WTC11 (cell line): Measurements from ENCODE around the gene CCDC127. TPM values are rescaled to one million over a fixed set of nuclear protein-coding genes. Genes with fewer than 3 reads are reported as not detected.

Source experiments
- ATAC-seq: fragments of 200-7000 bp; cut with Tn5 transposase; 2 replicates; pipeline ENCODE4 v1.10.0; 2021; ENCODE audit warnings: mild to moderate bottlenecking, moderate library complexity
- CTCF ChIA-PET: fragments of 300-600 bp; sonication (Branson Sonifier 250); formaldehyde crosslinking; loops from one replicate; lab custom pipeline; 2021; ENCODE audit warnings: antibody characterized with exemption; lab: Charles Lee
- POLR2A ChIA-PET: fragments of 350-600 bp; sonication (Branson Sonifier 250); formaldehyde crosslinking; loops from one replicate; lab custom pipeline; 2021; ENCODE audit warnings: antibody characterized with exemption; lab: Charles Lee
- DNase-seq: peaks from one replicate; pipeline ENCODE4 v3.0.0; 2021; ENCODE audit warnings: low spot score
- H3K27ac Mint-ChIP-seq: 2 replicates; pipeline ENCODE4 v1.8.0; 2021; ENCODE audit warnings: mixed read lengths
- H3K27me3 Mint-ChIP-seq: 2 replicates; pipeline ENCODE4 v1.8.0; 2021; ENCODE audit warnings: low read depth, mild to moderate bottlenecking, moderate library complexity, mixed read lengths
- H3K36me3 Mint-ChIP-seq: 2 replicates; pipeline ENCODE4 v1.8.0; 2021; ENCODE audit warnings: mixed read lengths
- H3K4me1 Mint-ChIP-seq: 2 replicates; pipeline ENCODE4 v1.8.0; 2022; ENCODE audit warnings: mixed read lengths
- H3K4me3 Mint-ChIP-seq: 2 replicates; pipeline ENCODE4 v1.8.0; 2021; ENCODE audit warnings: mild to moderate bottlenecking, moderate library complexity, mixed read lengths
- H3K9me3 Mint-ChIP-seq: 2 replicates; pipeline ENCODE4 v1.8.0; 2021; ENCODE audit warnings: mixed read lengths
- CBFB ChIP-seq: sonication (generic); formaldehyde crosslinking; IDR thresholded peaks from 2 replicates; pipeline ENCODE4 v1.8.1; 2022; ENCODE audit warnings: mild to moderate bottlenecking, low read depth, missing genetic modification reagents
- ELF4 ChIP-seq: sonication (generic); formaldehyde crosslinking; IDR thresholded peaks from 2 replicates; pipeline ENCODE4 v1.8.1; 2022; ENCODE audit warnings: low read depth, mild to moderate bottlenecking, moderate library complexity, missing genetic modification reagents
- ETV6 ChIP-seq: sonication (generic); formaldehyde crosslinking; IDR thresholded peaks from 2 replicates; pipeline ENCODE4 v1.8.1; 2022; ENCODE audit warnings: mild to moderate bottlenecking, missing genetic modification reagents
- FOXK1 ChIP-seq: sonication (generic); formaldehyde crosslinking; IDR thresholded peaks from 2 replicates; pipeline ENCODE4 v1.8.0; 2022; ENCODE audit warnings: mild to moderate bottlenecking, moderate library complexity, missing genetic modification reagents
- GRHL2 ChIP-seq: fragments of 250-450 bp; sonication (Bioruptor Pico); IDR thresholded peaks from 2 replicates; pipeline ENCODE4 v1.8.0; 2022; ENCODE audit warnings: mild to moderate bottlenecking, moderate library complexity; ENCODE audit not compliant: insufficient replicate concordance, severe bottlenecking
- HMGA2 ChIP-seq: fragments of 250-450 bp; sonication (Bioruptor Pico); IDR thresholded peaks from 2 replicates; pipeline ENCODE4 v1.4.0; 2021; ENCODE audit warnings: mild to moderate bottlenecking, moderate library complexity
- NFYB ChIP-seq: sonication (generic); formaldehyde crosslinking; conservative IDR thresholded peaks from 2 replicates; pipeline ENCODE4 v1.8.0; 2022; ENCODE audit warnings: low read depth, missing genetic modification reagents
- NR1H2 ChIP-seq: sonication (generic); formaldehyde crosslinking; IDR thresholded peaks from 2 replicates; pipeline ENCODE4 v1.9.0; 2021; ENCODE audit warnings: mild to moderate bottlenecking, moderate library complexity, missing genetic modification reagents
- RORB ChIP-seq: fragments of 250-450 bp; sonication (Bioruptor Pico); IDR thresholded peaks from 2 replicates; pipeline ENCODE4 v1.9.0; 2021; ENCODE audit warnings: mild to moderate bottlenecking
- SMAD3 ChIP-seq: sonication (generic); formaldehyde crosslinking; IDR thresholded peaks from 2 replicates; pipeline ENCODE4 v1.8.0; 2022; ENCODE audit warnings: missing genetic modification reagents, mild to moderate bottlenecking, borderline replicate concordance
- SP1 ChIP-seq: sonication (generic); formaldehyde crosslinking; conservative IDR thresholded peaks from 2 replicates; pipeline ENCODE4 v1.8.1; 2022; ENCODE audit warnings: missing genetic modification reagents
- TP53 ChIP-seq: sonication (generic); formaldehyde crosslinking; IDR thresholded peaks from 2 replicates; pipeline ENCODE4 v1.8.1; 2023; ENCODE audit warnings: mild to moderate bottlenecking, missing genetic modification reagents
- ZNF232 ChIP-seq: sonication (generic); formaldehyde crosslinking; IDR thresholded peaks from 2 replicates; pipeline ENCODE4 v1.8.0; 2022; ENCODE audit warnings: mild to moderate bottlenecking, missing genetic modification reagents
- ZNF263 ChIP-seq: sonication (generic); formaldehyde crosslinking; IDR thresholded peaks from 2 replicates; pipeline ENCODE4 v1.8.1; 2022; ENCODE audit warnings: low read depth, mild to moderate bottlenecking, moderate library complexity, missing genetic modification reagents
- total RNA-seq: library from RNA; stranded (reverse); gene quantifications from 3 replicates; pipeline ENCODE4 v1.2.3, GENCODE V29; 2021
- TF ChIP-seq, protein P1 (sequence below): fragments of 250-450 bp; sonication (Bioruptor Pico); IDR thresholded peaks from 2 replicates; pipeline ENCODE4 v1.9.0; 2021; ENCODE audit warnings: mild to moderate bottlenecking, borderline replicate concordance
- TF ChIP-seq, protein P2 (sequence below): sonication (generic); formaldehyde crosslinking; conservative IDR thresholded peaks from 2 replicates; pipeline ENCODE4 v1.8.1; 2022; ENCODE audit warnings: mild to moderate bottlenecking, missing genetic modification reagents
- TF ChIP-seq, protein P3 (sequence below): sonication (generic); formaldehyde crosslinking; IDR thresholded peaks from 2 replicates; pipeline ENCODE4 v1.8.1; 2023; ENCODE audit warnings: mild to moderate bottlenecking, missing genetic modification reagents
- TF ChIP-seq, protein P4 (sequence below): sonication (generic); formaldehyde crosslinking; IDR thresholded peaks from 2 replicates; pipeline ENCODE4 v1.8.1; 2022; ENCODE audit warnings: low read depth, missing genetic modification reagents, borderline replicate concordance
- TF ChIP-seq, protein P5 (sequence below): sonication (generic); formaldehyde crosslinking; IDR thresholded peaks from 2 replicates; pipeline ENCODE4 v1.8.0; 2022; ENCODE audit warnings: mild to moderate bottlenecking, missing genetic modification reagents
- TF ChIP-seq, protein P6 (sequence below): fragments of 200-600 bp; IDR thresholded peaks from 2 replicates; pipeline ENCODE4 v1.8.0; 2022; ENCODE audit warnings: antibody characterized with exemption
- TF ChIP-seq, protein P7 (sequence below): sonication (generic); formaldehyde crosslinking; IDR thresholded peaks from 2 replicates; pipeline ENCODE4 v1.8.0; 2022; ENCODE audit warnings: mild to moderate bottlenecking, missing genetic modification reagents

Gene CCDC127
- total RNA-seq, 1 experiment from 2014 or later = 5.3 TPM

DNA sequence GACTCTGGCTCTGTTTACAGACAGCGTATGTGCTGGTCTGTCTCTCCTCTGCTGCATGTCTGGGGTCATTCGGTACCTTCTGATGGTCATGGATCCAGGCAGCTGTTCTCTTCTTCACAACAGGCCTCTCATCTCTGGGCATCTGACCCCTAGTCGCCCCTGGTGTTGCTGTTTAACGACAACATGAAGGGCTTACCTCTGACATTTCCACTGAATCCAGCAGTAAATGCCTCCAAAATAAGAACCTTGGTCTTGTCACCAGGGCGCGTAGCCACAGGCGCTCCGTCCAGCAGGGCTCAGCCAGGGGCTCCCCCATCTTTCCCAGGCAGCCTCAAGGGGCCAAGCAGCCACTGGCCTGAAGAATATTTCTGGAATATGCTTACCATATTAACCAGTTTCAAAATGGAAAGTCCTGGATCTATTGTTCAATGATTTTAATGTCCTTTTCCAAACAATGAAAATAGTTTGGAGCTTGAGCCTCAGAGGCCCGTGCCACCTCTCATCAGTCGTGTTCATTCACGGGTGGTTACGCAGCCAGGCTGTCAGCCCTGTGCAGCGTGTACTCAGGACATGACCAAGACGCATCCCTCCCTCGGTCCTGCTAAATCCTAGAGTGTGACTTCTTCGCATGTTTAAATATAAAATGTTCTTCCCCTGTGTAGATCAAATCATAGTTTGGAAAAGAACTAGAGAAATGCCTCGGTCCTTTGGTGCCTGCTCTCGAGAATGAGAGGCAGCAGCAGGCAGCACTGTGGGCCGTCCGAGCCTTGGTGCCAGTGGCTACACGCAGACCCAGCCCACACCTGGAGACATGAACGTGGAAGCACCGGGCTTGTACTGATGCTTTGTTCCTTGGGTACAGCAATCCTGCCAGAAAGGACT is 56.8 kb downstream of the CCDC127 start (continued):
- TF ChIP-seq, protein P1, sequence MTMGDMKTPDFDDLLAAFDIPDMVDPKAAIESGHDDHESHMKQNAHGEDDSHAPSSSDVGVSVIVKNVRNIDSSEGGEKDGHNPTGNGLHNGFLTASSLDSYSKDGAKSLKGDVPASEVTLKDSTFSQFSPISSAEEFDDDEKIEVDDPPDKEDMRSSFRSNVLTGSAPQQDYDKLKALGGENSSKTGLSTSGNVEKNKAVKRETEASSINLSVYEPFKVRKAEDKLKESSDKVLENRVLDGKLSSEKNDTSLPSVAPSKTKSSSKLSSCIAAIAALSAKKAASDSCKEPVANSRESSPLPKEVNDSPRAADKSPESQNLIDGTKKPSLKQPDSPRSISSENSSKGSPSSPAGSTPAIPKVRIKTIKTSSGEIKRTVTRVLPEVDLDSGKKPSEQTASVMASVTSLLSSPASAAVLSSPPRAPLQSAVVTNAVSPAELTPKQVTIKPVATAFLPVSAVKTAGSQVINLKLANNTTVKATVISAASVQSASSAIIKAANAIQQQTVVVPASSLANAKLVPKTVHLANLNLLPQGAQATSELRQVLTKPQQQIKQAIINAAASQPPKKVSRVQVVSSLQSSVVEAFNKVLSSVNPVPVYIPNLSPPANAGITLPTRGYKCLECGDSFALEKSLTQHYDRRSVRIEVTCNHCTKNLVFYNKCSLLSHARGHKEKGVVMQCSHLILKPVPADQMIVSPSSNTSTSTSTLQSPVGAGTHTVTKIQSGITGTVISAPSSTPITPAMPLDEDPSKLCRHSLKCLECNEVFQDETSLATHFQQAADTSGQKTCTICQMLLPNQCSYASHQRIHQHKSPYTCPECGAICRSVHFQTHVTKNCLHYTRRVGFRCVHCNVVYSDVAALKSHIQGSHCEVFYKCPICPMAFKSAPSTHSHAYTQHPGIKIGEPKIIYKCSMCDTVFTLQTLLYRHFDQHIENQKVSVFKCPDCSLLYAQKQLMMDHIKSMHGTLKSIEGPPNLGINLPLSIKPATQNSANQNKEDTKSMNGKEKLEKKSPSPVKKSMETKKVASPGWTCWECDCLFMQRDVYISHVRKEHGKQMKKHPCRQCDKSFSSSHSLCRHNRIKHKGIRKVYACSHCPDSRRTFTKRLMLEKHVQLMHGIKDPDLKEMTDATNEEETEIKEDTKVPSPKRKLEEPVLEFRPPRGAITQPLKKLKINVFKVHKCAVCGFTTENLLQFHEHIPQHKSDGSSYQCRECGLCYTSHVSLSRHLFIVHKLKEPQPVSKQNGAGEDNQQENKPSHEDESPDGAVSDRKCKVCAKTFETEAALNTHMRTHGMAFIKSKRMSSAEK = no peak
- no peak for TF ChIP-seq NR1H2 (CRISPR knock-in tag)
- TF ChIP-seq ELF4 (CRISPR knock-in tag) = no peak
- no peak for TF ChIP-seq NFYB

DNA sequence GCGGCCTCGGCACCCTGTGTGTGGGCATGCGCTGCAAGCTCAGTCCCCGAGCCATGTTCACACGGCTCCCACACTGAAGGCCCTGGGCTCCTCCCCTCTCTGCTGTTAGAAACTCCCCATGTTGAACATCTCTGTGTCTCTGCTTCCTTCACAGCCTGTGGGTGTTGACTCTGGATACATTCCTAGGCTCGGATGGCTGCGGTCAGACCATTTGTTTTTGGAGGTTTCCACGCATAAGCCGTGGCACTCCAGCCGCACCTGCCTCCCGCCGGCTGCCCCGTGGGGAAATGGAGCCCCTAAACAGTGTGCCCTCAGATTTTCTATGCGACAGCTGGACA is 57.8 kb downstream of the CCDC127 start:
- Mint-ChIP-seq H3K4me1 (peaks cover 13% of the 10 kb centered on the region), H3K9me3 (peaks cover 12% of the 10 kb centered on the region), H3K4me3 (no peak overlapping the region), H3K27me3 (no peaks in the 10 kb centered on the region), H3K27ac (peak overlapping the region; percentile 90; the same call in 1 of the 2 replicates), H3K36me3 (peaks cover 58% of the 10 kb centered on the region)
- ATAC-seq (no peak), DNase-seq (no peak)
- POLR2A ChIA-PET = no interaction called here
- no peak for TF ChIP-seq SMAD3 (CRISPR knock-in tag)
- TF ChIP-seq, protein P2, sequence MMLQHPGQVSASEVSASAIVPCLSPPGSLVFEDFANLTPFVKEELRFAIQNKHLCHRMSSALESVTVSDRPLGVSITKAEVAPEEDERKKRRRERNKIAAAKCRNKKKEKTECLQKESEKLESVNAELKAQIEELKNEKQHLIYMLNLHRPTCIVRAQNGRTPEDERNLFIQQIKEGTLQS = no peak
- TF ChIP-seq, protein P3, sequence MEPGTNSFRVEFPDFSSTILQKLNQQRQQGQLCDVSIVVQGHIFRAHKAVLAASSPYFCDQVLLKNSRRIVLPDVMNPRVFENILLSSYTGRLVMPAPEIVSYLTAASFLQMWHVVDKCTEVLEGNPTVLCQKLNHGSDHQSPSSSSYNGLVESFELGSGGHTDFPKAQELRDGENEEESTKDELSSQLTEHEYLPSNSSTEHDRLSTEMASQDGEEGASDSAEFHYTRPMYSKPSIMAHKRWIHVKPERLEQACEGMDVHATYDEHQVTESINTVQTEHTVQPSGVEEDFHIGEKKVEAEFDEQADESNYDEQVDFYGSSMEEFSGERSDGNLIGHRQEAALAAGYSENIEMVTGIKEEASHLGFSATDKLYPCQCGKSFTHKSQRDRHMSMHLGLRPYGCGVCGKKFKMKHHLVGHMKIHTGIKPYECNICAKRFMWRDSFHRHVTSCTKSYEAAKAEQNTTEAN = no peak
- no peak for TF ChIP-seq SP1 (CRISPR knock-in tag)
- TF ChIP-seq, protein P4, sequence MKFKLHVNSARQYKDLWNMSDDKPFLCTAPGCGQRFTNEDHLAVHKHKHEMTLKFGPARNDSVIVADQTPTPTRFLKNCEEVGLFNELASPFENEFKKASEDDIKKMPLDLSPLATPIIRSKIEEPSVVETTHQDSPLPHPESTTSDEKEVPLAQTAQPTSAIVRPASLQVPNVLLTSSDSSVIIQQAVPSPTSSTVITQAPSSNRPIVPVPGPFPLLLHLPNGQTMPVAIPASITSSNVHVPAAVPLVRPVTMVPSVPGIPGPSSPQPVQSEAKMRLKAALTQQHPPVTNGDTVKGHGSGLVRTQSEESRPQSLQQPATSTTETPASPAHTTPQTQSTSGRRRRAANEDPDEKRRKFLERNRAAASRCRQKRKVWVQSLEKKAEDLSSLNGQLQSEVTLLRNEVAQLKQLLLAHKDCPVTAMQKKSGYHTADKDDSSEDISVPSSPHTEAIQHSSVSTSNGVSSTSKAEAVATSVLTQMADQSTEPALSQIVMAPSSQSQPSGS (CRISPR knock-in tag) = no peak
- TF ChIP-seq, protein P5, sequence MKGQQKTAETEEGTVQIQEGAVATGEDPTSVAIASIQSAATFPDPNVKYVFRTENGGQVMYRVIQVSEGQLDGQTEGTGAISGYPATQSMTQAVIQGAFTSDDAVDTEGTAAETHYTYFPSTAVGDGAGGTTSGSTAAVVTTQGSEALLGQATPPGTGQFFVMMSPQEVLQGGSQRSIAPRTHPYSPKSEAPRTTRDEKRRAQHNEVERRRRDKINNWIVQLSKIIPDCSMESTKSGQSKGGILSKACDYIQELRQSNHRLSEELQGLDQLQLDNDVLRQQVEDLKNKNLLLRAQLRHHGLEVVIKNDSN = no peak
- TF ChIP-seq FOXK1 (CRISPR knock-in tag) = no peak
- no peak for TF ChIP-seq RORB (CRISPR knock-in tag)
- TF ChIP-seq ZNF232 (CRISPR knock-in tag) = no peak
- TF ChIP-seq, protein P6, sequence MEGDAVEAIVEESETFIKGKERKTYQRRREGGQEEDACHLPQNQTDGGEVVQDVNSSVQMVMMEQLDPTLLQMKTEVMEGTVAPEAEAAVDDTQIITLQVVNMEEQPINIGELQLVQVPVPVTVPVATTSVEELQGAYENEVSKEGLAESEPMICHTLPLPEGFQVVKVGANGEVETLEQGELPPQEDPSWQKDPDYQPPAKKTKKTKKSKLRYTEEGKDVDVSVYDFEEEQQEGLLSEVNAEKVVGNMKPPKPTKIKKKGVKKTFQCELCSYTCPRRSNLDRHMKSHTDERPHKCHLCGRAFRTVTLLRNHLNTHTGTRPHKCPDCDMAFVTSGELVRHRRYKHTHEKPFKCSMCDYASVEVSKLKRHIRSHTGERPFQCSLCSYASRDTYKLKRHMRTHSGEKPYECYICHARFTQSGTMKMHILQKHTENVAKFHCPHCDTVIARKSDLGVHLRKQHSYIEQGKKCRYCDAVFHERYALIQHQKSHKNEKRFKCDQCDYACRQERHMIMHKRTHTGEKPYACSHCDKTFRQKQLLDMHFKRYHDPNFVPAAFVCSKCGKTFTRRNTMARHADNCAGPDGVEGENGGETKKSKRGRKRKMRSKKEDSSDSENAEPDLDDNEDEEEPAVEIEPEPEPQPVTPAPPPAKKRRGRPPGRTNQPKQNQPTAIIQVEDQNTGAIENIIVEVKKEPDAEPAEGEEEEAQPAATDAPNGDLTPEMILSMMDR = no peak
- no peak for TF ChIP-seq TP53 (CRISPR knock-in tag)
- TF ChIP-seq, protein P7, sequence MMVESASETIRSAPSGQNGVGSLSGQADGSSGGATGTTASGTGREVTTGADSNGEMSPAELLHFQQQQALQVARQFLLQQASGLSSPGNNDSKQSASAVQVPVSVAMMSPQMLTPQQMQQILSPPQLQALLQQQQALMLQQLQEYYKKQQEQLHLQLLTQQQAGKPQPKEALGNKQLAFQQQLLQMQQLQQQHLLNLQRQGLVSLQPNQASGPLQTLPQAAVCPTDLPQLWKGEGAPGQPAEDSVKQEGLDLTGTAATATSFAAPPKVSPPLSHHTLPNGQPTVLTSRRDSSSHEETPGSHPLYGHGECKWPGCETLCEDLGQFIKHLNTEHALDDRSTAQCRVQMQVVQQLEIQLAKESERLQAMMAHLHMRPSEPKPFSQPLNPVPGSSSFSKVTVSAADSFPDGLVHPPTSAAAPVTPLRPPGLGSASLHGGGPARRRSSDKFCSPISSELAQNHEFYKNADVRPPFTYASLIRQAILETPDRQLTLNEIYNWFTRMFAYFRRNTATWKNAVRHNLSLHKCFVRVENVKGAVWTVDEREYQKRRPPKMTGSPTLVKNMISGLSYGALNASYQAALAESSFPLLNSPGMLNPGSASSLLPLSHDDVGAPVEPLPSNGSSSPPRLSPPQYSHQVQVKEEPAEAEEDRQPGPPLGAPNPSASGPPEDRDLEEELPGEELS = no peak
- TF ChIP-seq CBFB (CRISPR knock-in tag) = no peak
- no peak for TF ChIP-seq ZNF263 (CRISPR knock-in tag)
- TF ChIP-seq HMGA2 (CRISPR knock-in tag) = no peak
- TF ChIP-seq ETV6 (CRISPR knock-in tag) = no peak
- no peak for TF ChIP-seq GRHL2 (CRISPR knock-in tag)
- CTCF ChIA-PET = no interaction called here
